Hematopoietic multipotent progenitor cell treated with erythropoietin and hydrocortisone succinate and interleukin-3 and kit ligand, for 17 days (in vitro differentiated cells): ENCODE measurements around the gene OPRM1.
"Not testable (repeated sequence)": the region's sequence is repeated elsewhere in the genome, so short reads cannot be mapped to it uniquely, and the experiment has no call there.

Experiments used
- DNase-seq: peaks from one replicate; pipeline ENCODE4 v3.0.0-alpha.2; 2015; ENCODE audit warnings: low spot score

OPRM1 gene

DNA sequence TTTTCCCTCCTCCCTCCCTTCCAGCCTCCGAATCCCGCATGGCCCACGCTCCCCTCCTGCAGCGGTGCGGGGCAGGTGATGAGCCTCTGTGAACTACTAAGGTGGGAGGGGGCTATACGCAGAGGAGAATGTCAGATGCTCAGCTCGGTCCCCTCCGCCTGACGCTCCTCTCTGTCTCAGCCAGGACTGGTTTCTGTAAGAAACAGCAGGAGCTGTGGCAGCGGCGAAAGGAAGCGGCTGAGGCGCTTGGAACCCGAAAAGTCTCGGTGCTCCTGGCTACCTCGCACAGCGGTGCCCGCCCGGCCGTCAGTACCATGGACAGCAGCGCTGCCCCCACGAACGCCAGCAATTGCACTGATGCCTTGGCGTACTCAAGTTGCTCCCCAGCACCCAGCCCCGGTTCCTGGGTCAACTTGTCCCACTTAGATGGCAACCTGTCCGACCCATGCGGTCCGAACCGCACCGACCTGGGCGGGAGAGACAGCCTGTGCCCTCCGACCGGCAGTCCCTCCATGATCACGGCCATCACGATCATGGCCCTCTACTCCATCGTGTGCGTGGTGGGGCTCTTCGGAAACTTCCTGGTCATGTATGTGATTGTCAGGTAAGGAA, at the start of gene OPRM1:
Gene OPRM1 (plus strand): TSS at position 10 of the 612 bp plus-strand sequence. CDS start 305 bp downstream, at position 315.
- DNase-seq, result no peak

DNA sequence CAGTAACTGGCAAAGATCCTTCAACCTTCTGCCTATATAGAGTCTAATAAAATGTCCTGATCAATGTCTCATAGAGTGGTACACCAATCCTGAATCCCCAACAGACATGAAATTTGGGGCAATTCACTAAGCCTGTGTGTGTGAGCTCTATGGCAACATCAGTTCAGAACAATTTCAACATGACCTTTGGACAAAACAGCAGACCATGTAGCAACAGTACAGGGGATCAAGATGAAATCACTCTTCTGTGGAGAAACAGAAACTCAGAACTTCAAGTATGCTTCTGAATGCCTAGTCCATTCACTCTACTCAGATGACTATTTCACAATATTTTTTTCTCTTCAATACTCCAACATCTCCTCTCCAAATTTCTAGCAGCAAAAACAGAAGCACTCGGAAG, 49.1 kb upstream of the OPRM1 start:
- no peak for DNase-seq

DNA sequence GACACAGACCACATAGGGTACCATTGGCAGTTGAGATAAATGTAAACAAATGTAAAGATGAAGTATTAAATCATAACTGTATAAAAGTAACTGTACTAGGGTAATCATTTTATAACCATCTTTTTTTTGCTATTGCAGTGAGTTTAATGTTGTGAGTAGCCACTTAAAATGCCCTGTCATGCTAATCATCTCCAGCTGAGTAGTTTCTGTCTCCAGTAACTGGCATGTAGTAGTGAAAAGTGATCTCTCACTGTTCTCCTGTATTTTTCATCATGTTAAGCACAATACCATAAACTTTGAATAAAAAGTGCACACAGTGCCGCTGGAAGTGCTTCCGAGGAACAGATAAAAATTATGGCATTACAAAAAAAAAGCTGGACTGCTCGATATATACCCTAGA, 45.0 kb upstream of the OPRM1 start:
- no peak for DNase-seq

DNA sequence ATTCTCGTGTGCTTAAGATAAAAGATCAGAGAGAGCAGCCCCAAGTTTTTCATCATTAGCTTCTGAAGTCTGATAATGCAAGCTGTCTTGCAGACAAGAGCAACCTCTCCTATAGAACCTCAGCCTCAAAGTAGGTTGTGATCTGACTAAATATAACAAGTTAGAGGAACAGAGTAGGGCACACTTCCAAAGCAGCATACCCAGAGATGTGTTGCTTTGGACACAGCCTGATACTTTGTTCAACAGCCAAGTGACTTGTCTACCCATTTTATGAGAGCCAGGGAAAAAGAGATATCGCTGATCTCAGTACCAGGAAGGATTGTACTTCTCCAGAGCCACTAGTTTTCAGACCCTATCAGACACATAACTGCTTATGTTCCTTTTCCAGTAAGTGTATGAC, 44.2 kb upstream of the OPRM1 start:
- no peak for DNase-seq

DNA sequence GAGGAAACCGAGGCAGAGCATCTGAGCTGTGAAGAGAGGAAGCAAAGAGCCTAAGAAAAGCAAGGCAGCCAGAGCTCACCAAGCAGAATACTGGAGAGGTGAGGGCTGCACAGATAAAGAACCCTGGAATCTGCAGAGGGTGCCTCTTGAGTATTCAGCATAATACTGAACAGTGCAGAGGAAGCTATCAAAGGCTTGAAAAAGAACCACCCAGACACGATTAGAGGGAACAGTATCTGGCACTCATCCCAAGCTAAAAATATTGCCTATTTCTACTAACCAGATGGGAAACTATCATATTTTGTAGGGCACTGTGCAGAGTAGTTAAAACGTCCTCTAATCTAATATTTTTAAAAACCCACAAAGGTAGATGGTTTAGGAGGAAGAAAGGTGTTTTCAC, 41.8 kb upstream of the OPRM1 start:
- no peak for DNase-seq

DNA sequence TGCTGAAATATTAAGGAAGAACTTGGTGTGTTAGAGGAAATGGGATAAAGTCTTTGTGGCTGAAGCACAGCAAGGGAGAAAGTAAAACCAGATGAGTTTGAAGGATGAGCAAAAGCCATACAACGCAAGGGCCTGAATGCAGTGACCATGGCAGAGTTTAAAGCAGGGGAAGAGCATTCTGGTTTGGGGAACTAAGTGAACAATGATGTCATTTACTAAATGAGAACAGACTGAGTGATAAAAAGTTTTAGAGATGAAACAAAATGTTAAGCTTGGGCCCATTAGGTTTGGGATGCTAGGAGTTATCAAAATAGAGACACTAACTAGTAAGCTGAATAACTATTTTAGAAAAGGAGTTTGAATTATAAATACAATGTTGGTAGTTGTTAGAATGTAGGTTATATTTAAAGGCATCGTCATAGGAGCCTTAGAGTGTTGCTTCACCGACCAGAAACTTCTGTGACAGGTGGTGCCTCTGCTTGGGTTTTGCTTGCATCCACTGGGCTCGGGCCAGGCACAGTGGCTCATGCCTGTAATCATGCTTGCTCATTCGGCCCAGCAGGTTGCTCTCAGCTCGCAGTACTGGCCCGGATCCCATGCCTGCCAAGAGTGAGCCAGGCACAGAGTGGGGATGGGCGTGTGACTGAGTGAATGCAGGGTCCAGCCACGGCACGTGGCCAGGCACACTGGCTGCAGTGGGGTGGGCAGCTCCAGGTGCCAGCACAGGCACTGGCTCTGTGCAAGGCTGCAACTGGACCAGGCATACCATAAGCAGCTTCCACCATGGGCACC, 37.4 kb upstream of the OPRM1 start:
- DNase-seq, result no peak

DNA sequence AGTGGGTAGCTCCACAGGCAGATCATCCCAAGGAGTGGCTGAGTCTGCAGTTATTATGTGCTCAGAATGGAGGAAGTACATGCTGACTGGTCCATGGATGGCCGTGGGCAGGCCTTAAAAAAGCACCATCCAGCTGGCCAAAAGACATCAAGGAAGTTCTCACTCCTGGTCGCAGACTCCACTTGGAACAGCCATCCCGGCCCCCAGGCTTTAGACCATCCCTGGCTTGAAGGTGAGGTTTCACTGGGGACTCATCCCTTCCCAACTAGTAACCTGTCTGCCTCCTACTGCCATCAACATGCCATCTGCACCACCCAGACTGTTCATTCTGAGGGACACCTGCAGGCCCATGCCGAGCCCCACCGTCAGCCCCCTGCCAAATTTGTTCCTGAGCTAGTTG, 36.1 kb upstream of the OPRM1 start:
- no peak for DNase-seq

DNA sequence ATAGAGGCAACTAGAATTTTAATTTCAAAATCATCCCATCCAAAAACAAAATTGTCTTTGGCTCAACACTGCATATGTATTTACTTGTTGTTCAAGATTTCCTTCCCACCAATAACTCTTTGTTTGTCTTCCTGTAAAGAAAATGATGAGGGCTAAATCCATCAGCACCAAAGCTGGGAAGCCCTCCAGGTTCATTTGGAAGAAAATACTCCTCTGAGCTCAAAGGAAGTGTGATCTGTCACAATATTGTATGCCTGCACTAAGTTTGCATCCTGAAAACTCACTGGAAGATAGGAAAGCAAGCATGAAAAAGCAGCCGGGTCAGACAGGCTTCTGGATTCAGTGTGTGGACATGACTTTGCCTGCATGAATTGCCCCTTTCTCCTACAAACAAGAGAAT, 28.7 kb upstream of the OPRM1 start:
- DNase-seq, result no peak

DNA sequence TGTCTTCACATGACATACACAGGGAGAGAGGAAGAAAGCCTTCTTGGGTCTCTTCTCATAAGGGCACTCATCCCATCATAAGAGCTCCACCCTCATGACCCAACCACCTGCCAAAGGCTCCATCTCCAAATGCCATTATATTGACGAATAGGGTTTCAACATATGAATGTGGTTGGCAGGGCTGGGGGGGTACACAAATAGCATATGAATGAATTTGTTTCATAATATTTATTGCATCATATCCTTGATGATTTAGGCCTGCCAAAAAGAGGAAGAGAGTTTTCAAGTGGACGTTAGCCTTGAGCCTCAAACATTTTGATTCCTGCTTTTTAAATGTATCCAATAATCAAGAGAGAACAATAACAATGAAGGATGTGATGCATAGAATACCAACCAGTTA, 26.2 kb upstream of the OPRM1 start:
- DNase-seq, result no peak

DNA sequence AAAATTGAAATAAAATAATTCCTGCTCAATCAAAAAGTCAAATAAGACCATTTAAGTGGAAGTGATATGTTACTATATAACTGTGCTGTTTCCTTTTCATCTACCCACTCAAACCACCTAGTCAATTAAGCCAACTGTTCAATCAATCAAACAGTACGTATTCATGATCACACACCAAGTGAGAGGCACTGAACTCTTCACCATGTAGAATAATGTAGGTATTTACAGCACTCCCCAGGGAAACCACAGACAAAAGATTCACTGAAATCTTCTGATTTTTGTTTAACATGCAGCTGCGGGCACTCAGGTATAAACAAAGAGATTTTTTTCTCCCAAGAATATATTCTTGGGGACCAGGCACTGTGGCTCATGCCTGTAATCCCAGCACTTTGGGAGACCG, 21.3 kb upstream of the OPRM1 start:
- DNase-seq, result no peak

DNA sequence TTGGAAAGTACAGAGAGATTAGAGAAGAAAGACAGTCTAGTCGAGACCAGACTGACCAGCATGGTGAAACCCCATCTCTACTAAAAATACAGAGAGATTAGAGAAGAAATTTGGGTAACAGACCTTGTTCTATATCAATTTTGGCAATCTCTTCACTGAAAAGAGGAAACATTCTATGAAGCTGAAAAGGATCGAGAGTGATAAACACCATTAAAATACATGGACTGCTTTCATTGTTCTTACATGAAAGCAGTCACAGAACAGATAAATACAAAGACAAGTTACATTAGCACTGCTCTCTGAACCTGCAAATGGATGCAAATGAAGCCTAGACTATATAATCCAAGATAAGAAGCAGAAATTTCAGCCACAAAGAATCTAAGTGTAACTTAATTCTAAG, 8.4 kb upstream of the OPRM1 start:
- DNase-seq, result no peak

DNA sequence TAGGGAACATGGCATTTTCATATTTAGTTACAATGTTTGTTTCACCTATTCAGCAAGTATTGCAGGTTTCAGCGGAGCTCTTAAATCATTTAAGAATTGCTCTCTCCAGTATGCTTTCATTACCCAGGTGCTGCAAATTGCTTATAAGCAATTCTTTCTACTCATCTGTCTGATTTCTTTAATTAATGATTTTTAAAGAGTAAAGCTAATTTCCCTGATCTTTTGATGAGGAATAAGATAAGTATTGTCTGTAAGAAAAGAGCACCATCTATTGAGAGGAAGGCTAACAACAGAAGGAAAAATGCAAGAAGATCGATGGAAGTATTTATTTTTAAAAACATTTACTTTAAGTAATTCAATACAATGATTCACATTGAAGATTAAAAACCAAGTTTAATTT, 2.0 kb downstream of the OPRM1 start:
- DNase-seq, result no peak

DNA sequence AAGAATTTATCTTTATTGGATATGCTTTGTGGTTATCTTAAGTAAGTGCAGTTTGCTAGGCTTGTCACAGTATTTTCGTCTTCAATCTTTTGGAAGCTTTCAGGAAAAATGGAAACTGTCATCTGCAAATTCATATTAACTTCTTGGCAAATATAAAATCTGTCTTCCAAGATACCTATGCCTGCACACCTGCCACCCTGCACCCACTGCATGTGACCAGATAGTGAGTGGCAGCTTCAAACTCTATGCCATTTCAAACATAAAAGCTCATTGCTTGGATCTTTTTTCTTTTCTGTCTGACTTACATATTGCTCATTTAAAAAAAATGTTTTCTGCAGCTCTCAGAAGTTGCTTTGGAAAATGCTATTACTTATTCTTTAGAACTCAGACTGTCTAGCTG, 14.1 kb downstream of the OPRM1 start:
- DNase-seq, result no peak

DNA sequence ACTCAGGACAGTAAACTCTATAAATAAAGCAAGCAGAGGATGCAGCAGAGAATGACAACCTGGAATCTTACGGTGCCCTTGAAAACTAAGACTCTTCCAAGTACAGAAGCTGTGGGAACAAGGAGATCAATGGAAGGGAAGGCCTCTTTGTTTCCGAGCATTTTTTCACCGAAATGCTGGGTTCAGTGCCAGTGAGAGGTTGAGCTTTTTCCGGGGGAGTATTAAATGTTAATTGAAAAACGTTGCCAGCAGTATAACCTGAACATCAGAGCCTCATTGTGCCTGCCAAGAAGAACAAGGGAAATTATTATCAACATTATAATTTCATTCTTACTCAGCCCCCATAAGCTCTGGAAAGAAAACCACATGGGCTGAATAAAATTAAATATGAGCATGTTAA, 17.5 kb downstream of the OPRM1 start:
- DNase-seq, result no peak

DNA sequence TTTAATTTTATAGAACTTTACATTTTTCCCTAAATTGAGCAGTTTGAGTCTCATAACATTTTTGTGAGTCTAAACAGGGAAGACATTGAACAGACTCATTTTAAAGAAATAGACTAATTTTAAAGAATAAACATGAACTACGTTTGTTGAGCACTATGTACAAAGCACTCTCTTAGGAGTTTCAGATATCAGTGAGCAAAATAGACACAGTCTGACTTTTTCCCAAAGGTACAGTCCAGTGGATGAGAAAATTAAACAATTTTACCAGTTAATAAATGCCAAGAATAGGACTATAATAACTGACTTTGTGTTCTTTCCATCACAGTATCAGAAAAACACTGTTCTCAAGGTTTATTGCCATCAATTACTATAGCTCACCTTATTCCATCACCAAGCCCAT, 18.1 kb downstream of the OPRM1 start:
- DNase-seq, result no peak

DNA sequence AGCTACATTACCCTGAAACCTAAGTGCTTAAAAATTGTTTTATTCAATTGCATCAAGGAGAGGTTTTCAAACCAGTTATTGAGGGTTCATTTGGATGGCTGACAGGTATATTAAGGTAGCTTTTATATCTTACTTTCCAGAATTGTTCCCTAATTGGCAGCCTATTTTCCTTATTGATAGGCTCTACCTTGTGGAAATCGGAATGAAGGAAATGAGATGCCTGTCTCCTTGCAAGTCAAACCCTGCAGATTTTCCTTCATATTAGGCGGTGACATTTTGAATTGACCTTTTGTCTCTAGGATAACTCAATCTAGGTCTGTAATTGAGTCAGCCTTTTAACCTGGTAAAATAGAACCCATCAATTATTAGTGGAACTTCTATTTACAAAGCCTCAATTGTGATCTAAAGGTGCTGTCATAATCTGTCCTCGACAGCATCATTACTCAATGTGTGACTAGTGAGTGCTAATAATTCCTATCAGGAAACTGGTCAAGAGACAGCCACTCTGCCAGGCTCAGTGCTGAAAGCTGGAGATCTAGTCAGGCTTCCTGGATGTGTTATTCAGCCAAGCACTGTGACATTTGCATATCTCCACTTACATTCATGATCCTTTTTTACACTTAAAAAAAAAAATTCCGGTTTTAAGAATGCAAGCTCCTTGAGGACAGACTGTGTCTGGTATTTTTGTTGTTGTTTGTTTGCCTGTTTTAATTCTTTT, 20.1 kb downstream of the OPRM1 start:
- DNase-seq, result no peak

DNA sequence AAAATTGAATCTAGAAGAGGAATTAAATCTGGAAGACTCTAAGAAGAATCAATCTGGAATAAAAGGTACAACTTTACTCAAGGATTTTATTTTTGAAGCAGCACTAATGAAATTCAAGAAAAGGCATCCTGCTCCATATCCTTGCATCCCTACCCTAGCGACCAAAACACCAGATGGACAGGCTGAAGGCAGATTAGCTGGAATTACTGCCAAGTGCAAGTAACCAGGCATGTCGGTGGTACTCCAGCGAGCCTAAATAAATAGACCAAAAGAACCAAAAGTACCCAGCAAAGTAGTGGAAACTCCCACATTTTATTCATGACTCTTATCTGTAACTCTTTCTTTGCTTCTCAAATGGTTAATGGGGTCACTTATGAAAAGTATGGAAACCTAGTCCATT, 21.0 kb downstream of the OPRM1 start:
- DNase-seq, result no peak

DNA sequence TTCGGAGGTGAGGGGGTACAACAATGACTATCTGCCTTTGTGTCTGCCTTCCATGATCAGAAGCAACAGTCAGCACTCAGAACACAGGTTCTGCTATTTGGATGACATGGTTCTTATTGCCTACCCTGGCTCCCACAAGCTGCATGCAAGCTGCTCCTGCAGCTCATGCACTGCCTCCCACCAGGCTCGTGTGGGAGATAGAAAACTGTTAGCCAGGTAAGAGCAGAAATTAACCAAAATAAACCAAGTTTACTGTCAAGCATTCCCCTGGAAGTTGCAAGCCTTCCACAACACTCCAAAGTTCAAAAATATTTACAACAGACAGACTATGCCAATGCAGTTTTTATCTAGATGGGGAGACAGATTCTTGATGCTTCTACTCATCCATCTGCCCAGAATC, 31.0 kb downstream of the OPRM1 start:
- DNase-seq, result no peak

DNA sequence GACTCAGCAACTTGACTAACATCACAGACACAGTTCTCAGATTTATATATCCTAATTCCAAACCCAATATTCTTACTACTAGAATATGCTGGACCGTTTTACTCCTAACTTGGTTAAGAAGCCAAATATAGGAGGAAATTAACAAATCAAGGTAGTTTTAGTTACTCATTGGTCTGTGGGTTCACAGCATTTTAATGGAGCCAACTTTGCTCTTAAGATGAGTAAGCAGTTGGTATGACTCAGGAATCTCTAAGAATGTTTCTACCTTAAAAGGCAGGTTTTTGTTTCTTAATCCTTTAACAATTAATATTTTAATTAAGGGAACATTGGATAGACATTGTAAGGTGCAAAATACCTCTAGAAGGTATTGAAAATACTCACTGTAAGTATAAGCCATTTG, 31.6 kb downstream of the OPRM1 start:
- no peak for DNase-seq

DNA sequence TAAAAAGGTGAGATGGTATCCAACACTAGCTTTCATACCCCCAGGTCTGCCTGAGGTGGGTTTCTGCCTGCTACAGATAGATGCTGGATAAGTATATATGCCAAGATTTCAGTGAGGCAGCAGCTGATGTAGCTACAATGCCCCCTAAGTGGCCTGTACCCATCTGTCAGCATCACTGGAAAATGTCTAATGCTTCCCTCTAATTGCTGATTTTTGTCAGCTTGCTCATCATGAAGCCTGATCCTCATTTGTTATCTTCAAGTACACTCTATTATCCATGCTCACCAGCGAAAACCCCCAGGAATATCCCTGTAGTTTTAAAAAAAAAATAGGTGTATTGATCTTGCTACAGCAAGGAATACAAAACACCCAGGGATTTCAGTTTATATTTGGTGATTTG, 32.2 kb downstream of the OPRM1 start:
- DNase-seq, result no peak

DNA sequence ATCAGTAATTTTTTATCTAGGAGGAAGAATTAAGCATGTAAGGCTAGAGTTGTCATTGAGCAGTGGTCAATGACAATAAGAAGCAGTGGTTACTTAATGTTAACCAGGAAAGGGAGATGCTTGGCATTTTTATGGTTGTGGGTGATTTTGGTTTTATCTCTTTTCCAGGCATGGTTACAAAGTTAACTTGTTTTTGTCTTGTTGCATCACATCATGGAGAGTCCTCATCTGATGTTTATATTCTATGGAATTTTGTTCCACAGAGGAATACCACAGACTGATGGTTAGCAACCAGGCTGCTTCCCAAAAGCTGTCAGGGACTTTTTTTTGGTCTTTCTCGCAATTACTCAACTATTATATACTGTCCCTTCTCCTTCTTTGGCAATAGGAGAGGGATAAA, 32.7 kb downstream of the OPRM1 start:
- no peak for DNase-seq

DNA sequence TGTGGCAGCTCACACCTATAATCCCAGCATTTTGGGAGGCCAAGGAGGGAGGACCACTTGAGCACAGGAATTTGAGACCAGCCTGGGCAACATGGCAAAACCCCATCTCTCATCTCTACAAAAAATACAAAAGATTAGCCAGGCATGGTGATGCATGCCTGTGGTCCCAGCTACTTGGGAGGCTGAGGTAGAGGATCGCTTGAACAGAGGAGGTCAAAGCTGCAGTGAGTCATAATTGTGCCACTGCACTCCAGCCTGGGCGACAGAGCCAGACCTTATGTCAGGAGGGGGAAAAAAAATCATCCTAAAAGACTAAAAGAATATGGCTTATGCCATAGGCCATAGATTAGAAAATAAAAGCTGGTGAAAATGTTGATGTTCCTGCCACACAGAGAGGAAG, 39.6 kb downstream of the OPRM1 start:
- not testable (repeated sequence) for DNase-seq

DNA sequence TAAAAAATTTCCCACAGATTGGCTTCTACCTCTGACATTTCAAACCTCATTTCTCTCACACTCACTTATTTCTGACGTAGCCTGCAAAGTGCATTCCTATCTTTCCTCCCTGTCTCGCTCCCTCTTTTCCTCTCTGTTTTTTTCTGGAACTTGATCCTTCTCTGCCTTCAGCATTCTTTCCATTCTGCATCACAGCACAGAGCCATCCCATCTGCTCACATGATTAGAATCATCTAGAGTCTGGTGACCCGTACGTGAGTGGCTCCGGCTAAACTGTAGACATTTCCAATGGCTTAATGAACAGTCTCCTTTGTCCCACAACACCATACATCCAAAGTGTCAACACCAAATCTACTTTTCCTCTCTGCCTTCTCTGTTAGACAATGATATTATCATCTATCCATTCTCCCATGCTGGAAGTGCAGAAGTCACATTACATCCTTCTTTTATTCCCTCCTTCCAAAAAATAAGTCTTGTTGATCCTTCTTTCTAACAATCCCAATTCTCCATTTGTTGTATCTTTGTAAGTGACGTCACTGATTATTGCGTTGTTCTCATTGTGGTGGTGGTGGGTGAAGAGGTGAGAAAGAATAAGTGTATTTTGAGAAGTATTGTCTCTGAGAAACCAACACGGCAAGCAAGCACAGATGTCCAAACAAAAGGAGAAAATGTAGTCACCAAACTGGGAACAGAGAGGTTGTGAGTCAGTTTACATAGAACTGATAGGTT, 41.6 kb downstream of the OPRM1 start:
- DNase-seq, result no peak
